ENCODE measurements around the gene ZNHIT2. TPM values are rescaled to one million over a fixed set of nuclear protein-coding genes. Genes with fewer than 3 reads are reported as not detected.
"Not testable (repeated sequence)": the region's sequence is repeated elsewhere in the genome, so short reads cannot be mapped to it uniquely, and the experiment has no call there.

Gene ZNHIT2
- total RNA-seq, 4 donors from 2014 or later, result 4.6 to 9.6 (median 5.7) TPM; not detected in 1

- no peak overlapping the region for H3K27ac ChIP-seq
- no peaks in the 10 kb centered on the region for H3K27me3 ChIP-seq
- intact Hi-C loops (cut with DNase I; ENCODE audit: low total_unique reads), result no loop called here
- DNase-seq, result no peak
- H3K36me3 ChIP-seq, result no peaks in the 10 kb centered on the region
- no peaks in the 10 kb centered on the region for H3K9me3 ChIP-seq
- TF ChIP-seq CTCF (IDR thresholded peaks at IDR 0.05) (no peak), POLR2A (IDR thresholded peaks at IDR 0.05) (no peak)
- H3K4me1 ChIP-seq, result no peaks in the 10 kb centered on the region
- no peak overlapping the region for H3K4me3 ChIP-seq
Measured at GRCh38 chr11:65152122-65152521, 34.6 kb upstream of the ZNHIT2 start.

- no peaks in the 10 kb centered on the region for H3K4me1 ChIP-seq
- H3K27me3 ChIP-seq, result no peaks in the 10 kb centered on the region
- intact Hi-C loops (cut with DNase I; ENCODE audit: low total_unique reads), result no loop called here
- no peak for TF ChIP-seq POLR2A (IDR thresholded peaks at IDR 0.05)
- H3K36me3 ChIP-seq, result no peaks in the 10 kb centered on the region
- H3K27ac ChIP-seq, result peak overlapping the region in 1 of 2 donors; percentile 54
- no peak overlapping the region for H3K4me3 ChIP-seq
- no peaks in the 10 kb centered on the region for H3K9me3 ChIP-seq
- no peak for DNase-seq
Measured at GRCh38 chr11:65151331-65151899, 33.9 kb upstream of the ZNHIT2 start.

- H3K27ac ChIP-seq, result peak overlapping the region; percentile 54 to 61
- H3K36me3 ChIP-seq, result no peaks in the 10 kb centered on the region
- H3K4me1 ChIP-seq, result no peaks in the 10 kb centered on the region
- H3K27me3 ChIP-seq, result no peaks in the 10 kb centered on the region
- H3K9me3 ChIP-seq, result no peaks in the 10 kb centered on the region
- intact Hi-C loops (cut with DNase I; ENCODE audit: low total_unique reads), result no loop called here
- no peak for TF ChIP-seq POLR2A (IDR thresholded peaks at IDR 0.05)
- TF ChIP-seq CTCF (IDR thresholded peaks at IDR 0.05), result peak in 1 of 4 experiments; percentile 18
- H3K4me3 ChIP-seq, result no peak overlapping the region
- peak; percentile 73 to 75 for DNase-seq
Measured at GRCh38 chr11:65150509-65151299, 33.2 kb upstream of the ZNHIT2 start.

DNA sequence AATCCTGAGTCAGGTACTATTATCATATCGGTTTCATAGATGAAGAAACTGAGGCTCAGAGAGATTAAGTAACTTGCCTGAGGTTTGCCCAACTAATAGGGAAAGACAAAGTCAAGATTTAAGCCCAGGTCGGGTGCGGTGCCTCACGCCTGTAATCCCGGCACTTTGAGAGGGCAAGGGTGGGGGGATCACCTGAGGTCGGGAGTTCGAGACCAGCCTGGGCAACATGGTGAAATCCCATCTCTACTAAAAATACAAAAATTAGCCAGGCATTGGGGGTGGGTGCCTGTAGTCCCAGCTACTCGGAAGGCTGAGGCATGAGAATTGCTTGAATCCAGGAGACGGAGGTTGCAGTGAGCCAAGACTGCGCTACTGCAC is 32.6 kb upstream of the ZNHIT2 start:
- H3K27me3 ChIP-seq; intact Hi-C loops (cut with DNase I; ENCODE audit: low total_unique reads); H3K4me1 ChIP-seq; H3K4me3 ChIP-seq; H3K36me3 ChIP-seq; H3K9me3 ChIP-seq; DNase-seq: not testable (repeated sequence)
- peak overlapping the region; percentile 54 to 61 for H3K27ac ChIP-seq

- no peaks in the 10 kb centered on the region for H3K4me1 ChIP-seq
- no peak for TF ChIP-seq CTCF (IDR thresholded peaks at IDR 0.05)
- TF ChIP-seq POLR2A (IDR thresholded peaks at IDR 0.05), result no peak
- H3K27me3 ChIP-seq, result no peaks in the 10 kb centered on the region
- no peak overlapping the region for H3K27ac ChIP-seq
- intact Hi-C loops (cut with DNase I; ENCODE audit: low total_unique reads), result no loop called here
- no peaks in the 10 kb centered on the region for H3K9me3 ChIP-seq
- DNase-seq, result no peak
- no peak overlapping the region for H3K4me3 ChIP-seq
- no peaks in the 10 kb centered on the region for H3K36me3 ChIP-seq
Measured at GRCh38 chr11:65148657-65149056, 31.2 kb upstream of the ZNHIT2 start.

GRCh38 chr11:65147352-65148075 is 30.0 kb upstream of the ZNHIT2 start:
- no peaks in the 10 kb centered on the region for H3K36me3 ChIP-seq
- intact Hi-C loops (cut with DNase I; ENCODE audit: low total_unique reads), result no loop called here
- H3K4me1 ChIP-seq, result no peaks in the 10 kb centered on the region
- no peak overlapping the region for H3K27ac ChIP-seq
- DNase-seq, result no peak
- no peak overlapping the region for H3K4me3 ChIP-seq
- H3K9me3 ChIP-seq, result no peaks in the 10 kb centered on the region
- TF ChIP-seq CTCF (IDR thresholded peaks at IDR 0.05), result no peak
- no peak for TF ChIP-seq POLR2A (IDR thresholded peaks at IDR 0.05)
- H3K27me3 ChIP-seq, result no peaks in the 10 kb centered on the region
